T-helper 2 cell (primary cell): ENCODE measurements around the gene CRISPLD2.

Experiments used
- DNase-seq, 5 experiments: peaks; one replicate each; pipeline versions ENCODE4 v3.0.0 to v3.0.0-alpha.2; 2012 to 2022

Gene CRISPLD2

GRCh38 chr16:84917492-84917891 lies 97.7 kb downstream of the CRISPLD2 start:
- DNase-seq = no peak

GRCh38 chr16:84918006-84918909 lies 98.5 kb downstream of the CRISPLD2 start:
- DNase-seq = no peak

- no peak for DNase-seq
Measured at GRCh38 chr16:84919269-84919668, 99.5 kb downstream of the CRISPLD2 start.

GRCh38 chr16:84919708-84920107 lies 99.9 kb downstream of the CRISPLD2 start:
- DNase-seq = no peak

GRCh38 chr16:84920333-84920732 lies 100.5 kb downstream of the CRISPLD2 start:
- DNase-seq = no peak

- no peak for DNase-seq
Measured at GRCh38 chr16:84922351-84923120, 102.8 kb downstream of the CRISPLD2 start.

GRCh38 chr16:84924331-84925091 lies 104.7 kb downstream of the CRISPLD2 start:
- DNase-seq = no peak

- DNase-seq = peak in 4 of 5 experiments; percentile 35 to 58 (median 51)
Measured at GRCh38 chr16:84925092-84925772, 105.4 kb downstream of the CRISPLD2 start.

GRCh38 chr16:84925773-84926372 lies 106.1 kb downstream of the CRISPLD2 start:
- DNase-seq = no peak

- no peak for DNase-seq
Measured at GRCh38 chr16:84926462-84926861, 106.7 kb downstream of the CRISPLD2 start.

- no peak for DNase-seq
Measured at GRCh38 chr16:84927621-84928591, 108.1 kb downstream of the CRISPLD2 start.

- DNase-seq = no peak
Measured at GRCh38 chr16:84928679-84929420, 109.1 kb downstream of the CRISPLD2 start.

GRCh38 chr16:84929421-84930297 lies 109.9 kb downstream of the CRISPLD2 start:
- no peak for DNase-seq

GRCh38 chr16:84930298-84931106 lies 110.7 kb downstream of the CRISPLD2 start:
- DNase-seq = no peak

- DNase-seq = no peak
Measured at GRCh38 chr16:84931107-84931494, 111.3 kb downstream of the CRISPLD2 start.

GRCh38 chr16:84931506-84931905 lies 111.7 kb downstream of the CRISPLD2 start:
- no peak for DNase-seq

GRCh38 chr16:84932681-84933080 lies 112.9 kb downstream of the CRISPLD2 start:
- no peak for DNase-seq
